WTC11 (cell line): ENCODE data around the gene GALNT18. TPM values are rescaled to one million over a fixed set of nuclear protein-coding genes. Genes with fewer than 3 reads are reported as not detected.
"Not testable (repeated sequence)": the region's sequence is repeated elsewhere in the genome, so short reads cannot be mapped to it uniquely, and the experiment has no call there.

Source experiments
- ATAC-seq: fragments of 200-7000 bp; cut with Tn5 transposase; 2 replicates; pipeline ENCODE4 v1.10.0; 2021; ENCODE audit warnings: mild to moderate bottlenecking, moderate library complexity
- CTCF ChIA-PET: fragments of 300-600 bp; sonication (Branson Sonifier 250); formaldehyde crosslinking; loops from one replicate; lab custom pipeline; 2021; ENCODE audit warnings: antibody characterized with exemption; lab: Charles Lee
- POLR2A ChIA-PET: fragments of 350-600 bp; sonication (Branson Sonifier 250); formaldehyde crosslinking; loops from one replicate; lab custom pipeline; 2021; ENCODE audit warnings: antibody characterized with exemption; lab: Charles Lee
- DNase-seq: peaks from one replicate; pipeline ENCODE4 v3.0.0; 2021; ENCODE audit warnings: low spot score
- H3K27ac Mint-ChIP-seq: 2 replicates; pipeline ENCODE4 v1.8.0; 2021; ENCODE audit warnings: mixed read lengths
- H3K27me3 Mint-ChIP-seq: 2 replicates; pipeline ENCODE4 v1.8.0; 2021; ENCODE audit warnings: low read depth, mild to moderate bottlenecking, moderate library complexity, mixed read lengths
- H3K36me3 Mint-ChIP-seq: 2 replicates; pipeline ENCODE4 v1.8.0; 2021; ENCODE audit warnings: mixed read lengths
- H3K4me1 Mint-ChIP-seq: 2 replicates; pipeline ENCODE4 v1.8.0; 2022; ENCODE audit warnings: mixed read lengths
- H3K4me3 Mint-ChIP-seq: 2 replicates; pipeline ENCODE4 v1.8.0; 2021; ENCODE audit warnings: mild to moderate bottlenecking, moderate library complexity, mixed read lengths
- H3K9me3 Mint-ChIP-seq: 2 replicates; pipeline ENCODE4 v1.8.0; 2021; ENCODE audit warnings: mixed read lengths
- ATF1 ChIP-seq: sonication (generic); formaldehyde crosslinking; IDR thresholded peaks from 2 replicates; pipeline ENCODE4 v1.8.1; 2023; ENCODE audit warnings: mild to moderate bottlenecking, moderate library complexity, missing genetic modification reagents
- CTCF ChIP-seq: fragments of 200-600 bp; IDR thresholded peaks from 2 replicates; pipeline ENCODE4 v1.8.0; 2022; ENCODE audit warnings: antibody characterized with exemption
- FOXJ3 ChIP-seq: sonication (generic); formaldehyde crosslinking; IDR thresholded peaks from 2 replicates; pipeline ENCODE4 v1.9.0; 2021; ENCODE audit warnings: missing genetic modification reagents, mild to moderate bottlenecking, borderline replicate concordance
- GRHL2 ChIP-seq: fragments of 250-450 bp; sonication (Bioruptor Pico); IDR thresholded peaks from 2 replicates; pipeline ENCODE4 v1.8.0; 2022; ENCODE audit warnings: mild to moderate bottlenecking, moderate library complexity; ENCODE audit not compliant: insufficient replicate concordance, severe bottlenecking
- IRF2 ChIP-seq: sonication (generic); formaldehyde crosslinking; IDR thresholded peaks from 2 replicates; pipeline ENCODE4 v1.8.0; 2022; ENCODE audit warnings: low read depth, missing genetic modification reagents, borderline replicate concordance
- NR2C2 ChIP-seq: sonication (generic); formaldehyde crosslinking; IDR thresholded peaks from 2 replicates; pipeline ENCODE4 v1.8.0; 2022; ENCODE audit warnings: mild to moderate bottlenecking, missing genetic modification reagents
- ZBTB21 ChIP-seq: sonication (generic); formaldehyde crosslinking; IDR thresholded peaks from 2 replicates; pipeline ENCODE4 v1.8.1; 2023; ENCODE audit warnings: mild to moderate bottlenecking, missing genetic modification reagents, borderline replicate concordance
- ZNF512 ChIP-seq: sonication (generic); formaldehyde crosslinking; IDR thresholded peaks from 2 replicates; pipeline ENCODE4 v1.8.1; 2022; ENCODE audit warnings: missing genetic modification reagents, borderline replicate concordance
- total RNA-seq: library from RNA; stranded (reverse); gene quantifications from 3 replicates; pipeline ENCODE4 v1.2.3, GENCODE V29; 2021
- TF ChIP-seq, protein P1 (sequence below): fragments of 250-450 bp; sonication (Bioruptor Pico); IDR thresholded peaks from 2 replicates; pipeline ENCODE4 v1.9.0; 2021; ENCODE audit warnings: moderate library complexity, mild to moderate bottlenecking, inconsistent platforms, borderline replicate concordance

The GALNT18 gene
- total RNA-seq, 1 experiment from 2014 or later, result 5.0 TPM

DNA sequence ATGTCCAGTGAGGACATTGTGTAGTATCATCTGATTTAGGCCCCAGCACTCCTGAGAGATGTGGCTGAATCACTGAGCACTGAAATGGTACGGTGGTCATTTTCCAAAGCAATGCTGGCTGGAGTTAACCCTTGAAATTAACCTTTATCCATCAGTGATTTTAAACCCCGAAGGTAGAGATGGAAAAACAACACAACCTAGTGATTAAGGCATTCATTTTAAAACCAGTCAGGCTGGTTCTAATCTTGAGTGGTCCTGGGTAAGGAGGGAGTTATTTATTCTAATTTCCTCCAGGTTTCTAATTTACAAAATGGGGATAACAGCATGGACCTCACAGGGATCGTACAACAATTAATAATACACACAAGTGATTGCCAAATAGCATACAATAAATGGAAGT lies 262.2 kb downstream of the GALNT18 start:
- Mint-ChIP-seq H3K4me1 (peaks cover 31% of the 10 kb centered on the region), H3K4me3 (no peak overlapping the region)
- CTCF ChIA-PET, result no interaction called here

GRCh38 chr11:11356842-11357241 lies 265.0 kb downstream of the GALNT18 start:
- no peaks in the 10 kb centered on the region for H3K27me3 Mint-ChIP-seq

More for the DNA sequence above, 262.2 kb downstream of the GALNT18 start:
- POLR2A ChIA-PET, result no interaction called here
- ATAC-seq (no peak), DNase-seq (no peak)
- H3K27ac Mint-ChIP-seq, result no peak overlapping the region
- peaks cover 10% of the 10 kb centered on the region for H3K27me3 Mint-ChIP-seq
- TF ChIP-seq NR2C2 (no peak), ZNF512 (no peak)
- H3K36me3 Mint-ChIP-seq, result no peaks in the 10 kb centered on the region
- H3K9me3 Mint-ChIP-seq, result no peaks in the 10 kb centered on the region

GRCh38 chr11:11352878-11353277 lies 268.9 kb downstream of the GALNT18 start, which contains the start of gene CSNK2A3:
CSNK2A3 (minus strand) TSS chr11:11353250; CDS start chr11:11353119, 131 bp downstream.
- ATAC-seq, CTCF ChIA-PET, H3K9me3 Mint-ChIP-seq, DNase-seq, H3K27ac Mint-ChIP-seq, H3K27me3 Mint-ChIP-seq, H3K36me3 Mint-ChIP-seq, POLR2A ChIA-PET, H3K4me1 Mint-ChIP-seq, H3K4me3 Mint-ChIP-seq: not testable (repeated sequence)

More at GRCh38 chr11:11356842-11357241, 265.0 kb downstream of the GALNT18 start:
- ATAC-seq (no peak), DNase-seq (no peak)
- Mint-ChIP-seq H3K4me3 (no peak overlapping the region), H3K36me3 (no peaks in the 10 kb centered on the region), H3K27ac (no peak overlapping the region), H3K9me3 (no peaks in the 10 kb centered on the region), H3K4me1 (peaks cover 16% of the 10 kb centered on the region)
- ChIA-PET POLR2A (no interaction called here), CTCF (no interaction called here)
- TF ChIP-seq IRF2 (CRISPR knock-in tag) (no peak), ZBTB21 (CRISPR knock-in tag) (no peak), GRHL2 (CRISPR knock-in tag) (no peak)

- H3K27me3 Mint-ChIP-seq, H3K4me3 Mint-ChIP-seq, H3K4me1 Mint-ChIP-seq, H3K9me3 Mint-ChIP-seq, ATAC-seq, POLR2A ChIA-PET, DNase-seq, H3K27ac Mint-ChIP-seq, H3K36me3 Mint-ChIP-seq: not testable (repeated sequence)
- CTCF ChIA-PET, result interaction anchor here (0.9 kb wide), 1 partner anchor 581 kb away, joined by 3 read pairs; no protein-coding TSS in a partner anchor
Measured at GRCh38 chr11:11351851-11352250, 270.0 kb downstream of the GALNT18 start.

DNA sequence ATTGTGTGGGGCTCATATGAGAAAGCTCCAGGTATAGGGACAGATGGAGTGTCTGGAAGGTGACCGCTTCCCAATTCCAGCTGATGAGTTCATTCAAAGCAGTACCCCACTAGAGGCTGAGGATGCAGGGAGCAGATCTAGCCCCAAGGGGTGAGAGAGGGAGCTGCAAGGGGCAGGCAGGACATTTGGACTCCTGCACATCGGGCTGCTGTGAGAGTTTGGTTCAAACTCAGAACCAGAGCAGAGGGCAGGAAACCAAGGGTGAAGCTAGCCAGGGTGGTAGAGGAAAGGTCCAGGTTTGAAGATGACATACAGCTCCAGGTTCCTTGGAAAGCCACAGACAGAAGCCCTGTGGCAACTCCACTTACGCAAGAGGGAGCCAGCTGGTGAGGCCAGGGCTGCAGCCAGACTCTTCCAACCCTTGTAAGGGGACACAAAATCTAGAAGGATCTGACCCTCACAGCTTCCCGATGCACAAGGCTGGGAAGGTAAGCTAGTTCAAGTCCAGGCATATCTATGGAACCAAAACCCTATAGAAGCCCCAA lies 270.7 kb downstream of the GALNT18 start:
- H3K9me3 Mint-ChIP-seq, result no peaks in the 10 kb centered on the region
- TF ChIP-seq CTCF (no peak), FOXJ3 (no peak), ATF1 (CRISPR knock-in tag) (no peak)
- TF ChIP-seq, protein P1, sequence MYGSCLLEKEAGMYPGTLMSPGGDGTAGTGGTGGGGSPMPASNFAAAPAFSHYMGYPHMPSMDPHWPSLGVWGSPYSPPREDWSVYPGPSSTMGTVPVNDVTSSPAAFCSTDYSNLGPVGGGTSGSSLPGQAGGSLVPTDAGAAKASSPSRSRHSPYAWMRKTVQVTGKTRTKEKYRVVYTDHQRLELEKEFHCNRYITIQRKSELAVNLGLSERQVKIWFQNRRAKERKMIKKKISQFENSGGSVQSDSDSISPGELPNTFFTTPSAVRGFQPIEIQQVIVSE (CRISPR knock-in tag), result no peak
- H3K27me3 Mint-ChIP-seq, result no peaks in the 10 kb centered on the region
- peaks cover 6% of the 10 kb centered on the region; the same call in 1 of the 2 replicates for H3K4me1 Mint-ChIP-seq
- ATAC-seq (no peak), DNase-seq (no peak)
- POLR2A ChIA-PET, result no interaction called here
- CTCF ChIA-PET, result interaction anchor here (0.9 kb wide), 1 partner anchor 580 kb away, joined by 3 read pairs; no protein-coding TSS in a partner anchor
- no peaks in the 10 kb centered on the region for H3K36me3 Mint-ChIP-seq
- H3K27ac Mint-ChIP-seq, result no peak overlapping the region
- H3K4me3 Mint-ChIP-seq, result no peak overlapping the region
